Stimulated activated CD4-positive, alpha-beta T cell treated with anti-CD3 and anti-CD28 coated beads, TNF-alpha, amount 100 ng/mL, for 24 hours (primary cell): ENCODE measurements around the gene CDHR4.
"Not testable (repeated sequence)": the region's sequence is repeated elsewhere in the genome, so short reads cannot be mapped to it uniquely, and the experiment has no call there.

ENCODE experiments used
- DNase-seq, 3 experiments: peaks; one replicate each; pipeline ENCODE4 v3.0.0-alpha.2; 2020; ENCODE audit warnings: low read depth in 3 of 3

Gene CDHR4

GRCh38 chr3:49803465-49804140 lies 3.9 kb upstream of the CDHR4 start:
- peak in 1 of 3 experiments; percentile 33 for DNase-seq

- peak; percentile 78 to 87 (median 82) for DNase-seq
Measured at GRCh38 chr3:49802719-49803464, 3.2 kb upstream of the CDHR4 start, which contains the start of gene INKA1. TSS of gene INKA1 (plus strand) at chr3:49803261. CDS start at chr3:49803393, 132 bp downstream.

- DNase-seq = no peak
Measured at GRCh38 chr3:49801160-49801559, 1.5 kb upstream of the CDHR4 start.

- no peak for DNase-seq
Measured at GRCh38 chr3:49799105-49799504, 568 bp downstream of the CDHR4 start.

- DNase-seq = no peak
Measured at GRCh38 chr3:49794926-49795905, 4.5 kb downstream of the CDHR4 start.

GRCh38 chr3:49794431-49794830 lies 5.2 kb downstream of the CDHR4 start:
- DNase-seq = no peak

- no peak for DNase-seq
Measured at GRCh38 chr3:49793486-49794085, 6.1 kb downstream of the CDHR4 start.

- DNase-seq = no peak
Measured at GRCh38 chr3:49792371-49793150, 7.1 kb downstream of the CDHR4 start.

GRCh38 chr3:49791571-49791970 lies 8.1 kb downstream of the CDHR4 start:
- DNase-seq = no peak

- DNase-seq = no peak
Measured at GRCh38 chr3:49790626-49791411, 8.9 kb downstream of the CDHR4 start.

- no peak for DNase-seq
Measured at GRCh38 chr3:49788056-49788455, 11.6 kb downstream of the CDHR4 start.

GRCh38 chr3:49787536-49787935 lies 12.1 kb downstream of the CDHR4 start:
- no peak for DNase-seq

GRCh38 chr3:49787182-49787464 lies 12.6 kb downstream of the CDHR4 start:
- no peak for DNase-seq

GRCh38 chr3:49786357-49787181 lies 13.1 kb downstream of the CDHR4 start, which contains the start of gene IP6K1:
TSS of gene IP6K1 (minus strand) at chr3:49786542. CDS start at chr3:49748040, 38,502 bp downstream.
- peak; percentile 98 to 100 (median 98) for DNase-seq

GRCh38 chr3:49785565-49786356 lies 13.9 kb downstream of the CDHR4 start:
- peak in 1 of 3 experiments; percentile 22 for DNase-seq

- not testable (repeated sequence) for DNase-seq
Measured at GRCh38 chr3:49782277-49782676, 17.4 kb downstream of the CDHR4 start.

- DNase-seq = no peak
Measured at GRCh38 chr3:49781415-49782199, 18.1 kb downstream of the CDHR4 start.
